ENCODE data around the gene HOXB7.

Gene HOXB7

GRCh38 chr17:48613862-48614694, 3.3 kb upstream of the HOXB7 start:
- peaks cover 86 to 97% of the 10 kb centered on the region in 2 donors for H3K27me3 ChIP-seq (ENCODE audit: control insufficient read depth in 1 of 2, insufficient read depth in 2 of 2, low read length in 2 of 2)
- H3K9me3 ChIP-seq (ENCODE audit: control insufficient read depth in 2 of 2, low read length in 2 of 2): no peaks in the 10 kb centered on the region
- H3K27ac ChIP-seq (ENCODE audit: low read length): no peak overlapping the region
- H3K4me3 ChIP-seq (ENCODE audit: low read length in 2 of 2): peak overlapping the region in 1 of 2 donors; percentile 22
- H3K9ac ChIP-seq (ENCODE audit: low read length in 2 of 2): no peak overlapping the region
- H3K4me1 ChIP-seq (ENCODE audit: control insufficient read depth, insufficient read depth, low read length): peaks cover 35% of the 10 kb centered on the region
- H3K36me3 ChIP-seq (ENCODE audit: control insufficient read depth in 2 of 2, insufficient read depth in 2 of 2, low read length in 2 of 2): no peaks in the 10 kb centered on the region

DNA sequence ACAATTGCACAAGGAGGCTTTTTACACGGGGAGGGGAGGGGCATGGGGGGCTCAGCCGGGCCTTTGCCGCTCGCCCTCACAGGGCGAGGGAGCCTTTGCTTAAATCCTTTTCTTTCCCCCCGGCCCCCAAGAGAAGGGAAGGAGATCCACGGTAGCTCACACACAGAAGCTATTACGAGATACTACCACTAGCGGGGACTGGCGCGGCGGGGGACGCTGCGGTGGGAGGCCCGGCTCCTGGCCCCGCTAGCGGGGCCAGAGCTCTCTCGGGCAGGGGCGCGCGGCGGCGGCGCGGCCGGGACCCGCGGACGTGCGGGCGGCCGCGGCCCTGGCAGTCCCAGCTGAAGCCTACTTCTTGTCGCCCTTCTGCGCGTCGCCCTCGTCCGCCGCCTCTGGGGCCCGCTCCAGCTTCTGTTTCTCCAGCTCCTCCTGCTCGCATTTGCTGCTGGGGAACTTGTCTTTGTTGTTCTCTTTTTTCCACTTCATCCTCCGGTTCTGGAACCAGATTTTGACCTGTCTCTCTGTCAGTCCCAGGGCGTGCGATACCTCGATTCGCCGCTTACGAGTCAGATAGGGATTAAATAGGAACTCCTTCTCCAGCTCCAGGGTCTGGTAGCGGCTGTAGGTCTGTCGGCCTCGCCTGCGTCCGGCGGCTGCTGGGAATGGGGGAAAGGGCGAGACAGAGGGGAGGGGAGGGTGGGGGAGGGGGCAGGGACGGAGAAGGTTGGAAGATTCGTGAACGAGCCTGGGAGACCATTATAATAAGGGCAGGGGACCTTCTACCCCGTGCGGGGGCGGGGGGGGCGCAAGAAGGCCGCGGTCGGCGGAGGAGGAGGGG, 2.3 kb upstream of the HOXB7 start:
- peaks cover 87 to 97% of the 10 kb centered on the region in 2 donors for H3K27me3 ChIP-seq (ENCODE audit: control insufficient read depth in 1 of 2, insufficient read depth in 2 of 2, low read length in 2 of 2)
- H3K4me3 ChIP-seq (ENCODE audit: low read length in 2 of 2): peak overlapping the region in 1 of 2 donors; percentile 52
- peaks cover 31% of the 10 kb centered on the region for H3K4me1 ChIP-seq (ENCODE audit: control insufficient read depth, insufficient read depth, low read length)
- H3K27ac ChIP-seq (ENCODE audit: low read length): no peak overlapping the region
- H3K9ac ChIP-seq (ENCODE audit: low read length in 2 of 2): no peak overlapping the region
- H3K9me3 ChIP-seq (ENCODE audit: control insufficient read depth in 2 of 2, low read length in 2 of 2): no peaks in the 10 kb centered on the region
- H3K36me3 ChIP-seq (ENCODE audit: control insufficient read depth in 2 of 2, insufficient read depth in 2 of 2, low read length in 2 of 2): no peaks in the 10 kb centered on the region

- peaks cover 85 to 96% of the 10 kb centered on the region in 2 donors for H3K27me3 ChIP-seq (ENCODE audit: control insufficient read depth in 1 of 2, insufficient read depth in 2 of 2, low read length in 2 of 2)
- H3K4me3 ChIP-seq (ENCODE audit: low read length in 2 of 2): peak overlapping the region in 1 of 2 donors; percentile 52
- H3K9ac ChIP-seq (ENCODE audit: low read length in 2 of 2): no peak overlapping the region
- H3K9me3 ChIP-seq (ENCODE audit: control insufficient read depth in 2 of 2, low read length in 2 of 2): no peaks in the 10 kb centered on the region
- no peak overlapping the region for H3K27ac ChIP-seq (ENCODE audit: low read length)
- H3K4me1 ChIP-seq (ENCODE audit: control insufficient read depth, insufficient read depth, low read length): peaks cover 25% of the 10 kb centered on the region
- H3K36me3 ChIP-seq (ENCODE audit: control insufficient read depth in 2 of 2, insufficient read depth in 2 of 2, low read length in 2 of 2): no peaks in the 10 kb centered on the region
Measured at GRCh38 chr17:48612456-48612853, 1.6 kb upstream of the HOXB7 start.

- H3K27me3 ChIP-seq (ENCODE audit: control insufficient read depth in 1 of 2, insufficient read depth in 2 of 2, low read length in 2 of 2): peaks cover 84 to 96% of the 10 kb centered on the region in 2 donors
- H3K9me3 ChIP-seq (ENCODE audit: control insufficient read depth in 2 of 2, low read length in 2 of 2): no peaks in the 10 kb centered on the region
- no peaks in the 10 kb centered on the region for H3K36me3 ChIP-seq (ENCODE audit: control insufficient read depth in 2 of 2, insufficient read depth in 2 of 2, low read length in 2 of 2)
- no peak overlapping the region for H3K9ac ChIP-seq (ENCODE audit: low read length in 2 of 2)
- peak overlapping the region in 1 of 2 donors; percentile 44 for H3K4me3 ChIP-seq (ENCODE audit: low read length in 2 of 2)
- H3K27ac ChIP-seq (ENCODE audit: low read length): no peak overlapping the region
- peaks cover 23% of the 10 kb centered on the region for H3K4me1 ChIP-seq (ENCODE audit: control insufficient read depth, insufficient read depth, low read length)
Measured at GRCh38 chr17:48611681-48612455, 1.1 kb upstream of the HOXB7 start.

DNA sequence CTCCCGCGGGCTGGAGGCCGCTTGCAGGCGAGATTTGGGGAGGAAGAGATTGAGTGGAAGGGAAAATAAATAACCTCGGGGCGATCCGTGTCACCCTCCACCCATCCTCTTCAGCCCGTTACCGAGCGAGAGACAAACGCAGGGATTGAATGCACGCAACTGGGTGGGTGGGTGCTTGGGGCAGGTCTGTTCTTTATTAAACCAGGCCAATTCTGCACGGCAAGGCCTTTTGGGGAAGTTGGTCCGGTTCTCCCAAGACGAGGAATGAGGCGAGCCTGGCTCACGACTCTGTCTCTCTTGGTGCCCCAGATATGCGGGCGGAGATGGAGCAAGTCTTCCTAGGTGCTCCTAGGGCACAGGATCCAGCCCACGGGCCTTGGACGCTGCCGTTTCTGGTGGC, 396 bp upstream of the HOXB7 start:
- Histone ChIP-seq H3K36me3 (ENCODE audit: control insufficient read depth in 2 of 2, insufficient read depth in 2 of 2, low read length in 2 of 2) (no peaks in the 10 kb centered on the region), H3K27me3 (ENCODE audit: control insufficient read depth in 1 of 2, insufficient read depth in 2 of 2, low read length in 2 of 2) (peaks cover 84 to 96% of the 10 kb centered on the region in 2 donors), H3K9me3 (ENCODE audit: control insufficient read depth in 2 of 2, low read length in 2 of 2) (no peaks in the 10 kb centered on the region), H3K27ac (ENCODE audit: low read length) (no peak overlapping the region), H3K9ac (ENCODE audit: low read length in 2 of 2) (no peak overlapping the region), H3K4me3 (ENCODE audit: low read length in 2 of 2) (peak overlapping the region; percentile 36 to 66), H3K4me1 (ENCODE audit: control insufficient read depth, insufficient read depth, low read length) (peaks cover 23% of the 10 kb centered on the region)

GRCh38 chr17:48609759-48610281, 997 bp downstream of the HOXB7 start:
- Histone ChIP-seq H3K27ac (ENCODE audit: low read length) (no peak overlapping the region), H3K9ac (ENCODE audit: low read length in 2 of 2) (peak overlapping the region in 1 of 2 donors; percentile 32), H3K27me3 (ENCODE audit: control insufficient read depth in 1 of 2, insufficient read depth in 2 of 2, low read length in 2 of 2) (peaks cover 84 to 96% of the 10 kb centered on the region in 2 donors), H3K4me1 (ENCODE audit: control insufficient read depth, insufficient read depth, low read length) (peaks cover 23% of the 10 kb centered on the region), H3K4me3 (ENCODE audit: low read length in 2 of 2) (peak overlapping the region in 1 of 2 donors; percentile 66), H3K36me3 (ENCODE audit: control insufficient read depth in 2 of 2, insufficient read depth in 2 of 2, low read length in 2 of 2) (no peaks in the 10 kb centered on the region), H3K9me3 (ENCODE audit: control insufficient read depth in 2 of 2, low read length in 2 of 2) (no peaks in the 10 kb centered on the region)

DNA sequence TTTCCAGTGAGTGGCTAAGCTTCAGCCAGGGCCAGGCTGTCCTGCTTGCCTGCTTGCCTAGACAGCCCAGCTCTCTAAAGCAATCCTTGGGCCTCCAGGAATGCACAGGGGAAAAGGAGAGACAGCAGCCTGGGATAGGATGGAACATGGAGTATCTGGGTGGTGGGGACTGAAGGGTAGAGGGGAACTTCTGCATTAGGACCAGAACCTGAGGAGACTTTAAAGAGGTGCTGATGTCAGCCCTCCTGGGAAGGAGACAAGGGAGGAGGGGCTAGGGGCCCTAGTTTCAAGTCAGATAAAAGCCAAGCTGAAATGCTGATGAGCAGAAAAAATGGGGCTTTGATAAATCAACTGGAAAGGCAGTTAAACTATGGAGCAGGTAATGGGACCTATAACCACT, 1.8 kb downstream of the HOXB7 start:
- peaks cover 85 to 96% of the 10 kb centered on the region in 2 donors for H3K27me3 ChIP-seq (ENCODE audit: control insufficient read depth in 1 of 2, insufficient read depth in 2 of 2, low read length in 2 of 2)
- no peak overlapping the region for H3K27ac ChIP-seq (ENCODE audit: low read length)
- no peaks in the 10 kb centered on the region for H3K36me3 ChIP-seq (ENCODE audit: control insufficient read depth in 2 of 2, insufficient read depth in 2 of 2, low read length in 2 of 2)
- peaks cover 18% of the 10 kb centered on the region for H3K4me1 ChIP-seq (ENCODE audit: control insufficient read depth, insufficient read depth, low read length)
- no peak overlapping the region for H3K4me3 ChIP-seq (ENCODE audit: low read length in 2 of 2)
- H3K9ac ChIP-seq (ENCODE audit: low read length in 2 of 2): no peak overlapping the region
- no peaks in the 10 kb centered on the region for H3K9me3 ChIP-seq (ENCODE audit: control insufficient read depth in 2 of 2, low read length in 2 of 2)

DNA sequence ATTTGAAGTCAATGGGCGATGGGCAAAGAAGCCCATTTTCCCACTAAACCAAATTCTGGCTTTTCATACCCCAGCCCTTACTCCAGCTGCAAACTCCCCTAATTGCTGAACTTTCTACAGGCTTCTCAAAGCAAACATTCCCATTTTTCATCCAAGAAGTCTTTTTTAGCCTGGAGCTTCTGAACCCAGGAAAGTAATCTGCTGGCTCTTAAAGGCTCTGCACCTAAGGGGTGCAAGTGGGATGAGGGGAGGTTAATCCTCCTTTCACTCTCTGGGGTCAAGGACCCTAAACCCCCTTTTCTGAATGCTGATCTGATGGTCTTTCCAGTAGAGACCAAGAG, 2.4 kb downstream of the HOXB7 start:
- Histone ChIP-seq H3K36me3 (ENCODE audit: control insufficient read depth in 2 of 2, insufficient read depth in 2 of 2, low read length in 2 of 2) (no peaks in the 10 kb centered on the region), H3K4me1 (ENCODE audit: control insufficient read depth, insufficient read depth, low read length) (peaks cover 15% of the 10 kb centered on the region), H3K27ac (ENCODE audit: low read length) (no peak overlapping the region), H3K4me3 (ENCODE audit: low read length in 2 of 2) (no peak overlapping the region), H3K9me3 (ENCODE audit: control insufficient read depth in 2 of 2, low read length in 2 of 2) (no peaks in the 10 kb centered on the region), H3K9ac (ENCODE audit: low read length in 2 of 2) (no peak overlapping the region), H3K27me3 (ENCODE audit: control insufficient read depth in 1 of 2, insufficient read depth in 2 of 2, low read length in 2 of 2) (peaks cover 86 to 96% of the 10 kb centered on the region in 2 donors)

GRCh38 chr17:48606892-48607614, 3.8 kb downstream of the HOXB7 start:
- Histone ChIP-seq H3K9ac (ENCODE audit: low read length in 2 of 2) (no peak overlapping the region), H3K36me3 (ENCODE audit: control insufficient read depth in 2 of 2, insufficient read depth in 2 of 2, low read length in 2 of 2) (no peaks in the 10 kb centered on the region), H3K27ac (ENCODE audit: low read length) (no peak overlapping the region), H3K4me1 (ENCODE audit: control insufficient read depth, insufficient read depth, low read length) (peaks cover 14% of the 10 kb centered on the region), H3K4me3 (ENCODE audit: low read length in 2 of 2) (no peak overlapping the region), H3K27me3 (ENCODE audit: control insufficient read depth in 1 of 2, insufficient read depth in 2 of 2, low read length in 2 of 2) (peaks cover 89 to 96% of the 10 kb centered on the region in 2 donors), H3K9me3 (ENCODE audit: control insufficient read depth in 2 of 2, low read length in 2 of 2) (no peaks in the 10 kb centered on the region)
